Measurements from ENCODE around the gene RNASE2. TPM values are rescaled to one million over a fixed set of nuclear protein-coding genes. Genes with fewer than 3 reads are reported as not detected.
"Not testable (repeated sequence)": the region's sequence is repeated elsewhere in the genome, so short reads cannot be mapped to it uniquely, and the experiment has no call there.

RNASE2 gene
- total RNA-seq, 1 donor from 2014 or later: not detected

DNA sequence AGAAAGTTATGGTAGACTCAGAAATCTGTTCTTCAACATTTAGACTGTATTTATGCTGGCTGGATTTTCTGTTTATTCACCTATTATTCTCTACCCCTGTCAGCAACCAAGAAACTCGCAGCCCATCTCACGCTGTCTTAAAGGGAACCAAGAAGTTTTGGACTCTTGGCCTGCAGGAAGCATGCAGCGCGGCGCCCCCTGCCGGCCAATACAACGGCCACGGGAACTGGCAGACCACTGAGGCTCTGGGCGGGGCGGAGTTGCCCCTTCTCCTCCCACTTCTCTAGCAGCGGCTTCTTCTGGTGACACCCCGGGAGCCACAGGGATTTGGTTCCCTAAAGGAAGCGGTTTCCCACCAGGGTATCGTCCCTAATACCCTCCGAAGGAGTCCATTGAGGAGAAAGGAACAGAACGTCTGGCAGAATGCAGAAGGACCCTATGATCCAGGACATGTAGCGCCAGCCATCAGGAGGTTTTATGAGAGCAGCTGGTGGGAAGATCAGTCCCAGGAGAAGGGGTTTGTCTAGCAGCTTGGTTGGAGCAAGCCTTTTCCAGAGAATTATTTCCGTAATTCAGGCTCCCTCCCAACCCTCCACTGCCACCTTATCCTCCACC is 21.0 kb upstream of the RNASE2 start:
- H3K36me3 Mint-ChIP-seq (ENCODE audit: unreplicated experiment): no peaks in the 10 kb centered on the region
- no peaks in the 10 kb centered on the region for H3K9me3 Mint-ChIP-seq (ENCODE audit: unreplicated experiment)
- H3K27ac Mint-ChIP-seq (ENCODE audit: unreplicated experiment): no peak overlapping the region
- no peak overlapping the region for H3K4me3 Mint-ChIP-seq (ENCODE audit: unreplicated experiment)
- no peaks in the 10 kb centered on the region for H3K27me3 Mint-ChIP-seq (ENCODE audit: unreplicated experiment)
- DNase-seq: peak; percentile 62
- H3K4me1 Mint-ChIP-seq (ENCODE audit: low read depth, unreplicated experiment): peaks cover 10% of the 10 kb centered on the region
- TF ChIP-seq, protein P1, sequence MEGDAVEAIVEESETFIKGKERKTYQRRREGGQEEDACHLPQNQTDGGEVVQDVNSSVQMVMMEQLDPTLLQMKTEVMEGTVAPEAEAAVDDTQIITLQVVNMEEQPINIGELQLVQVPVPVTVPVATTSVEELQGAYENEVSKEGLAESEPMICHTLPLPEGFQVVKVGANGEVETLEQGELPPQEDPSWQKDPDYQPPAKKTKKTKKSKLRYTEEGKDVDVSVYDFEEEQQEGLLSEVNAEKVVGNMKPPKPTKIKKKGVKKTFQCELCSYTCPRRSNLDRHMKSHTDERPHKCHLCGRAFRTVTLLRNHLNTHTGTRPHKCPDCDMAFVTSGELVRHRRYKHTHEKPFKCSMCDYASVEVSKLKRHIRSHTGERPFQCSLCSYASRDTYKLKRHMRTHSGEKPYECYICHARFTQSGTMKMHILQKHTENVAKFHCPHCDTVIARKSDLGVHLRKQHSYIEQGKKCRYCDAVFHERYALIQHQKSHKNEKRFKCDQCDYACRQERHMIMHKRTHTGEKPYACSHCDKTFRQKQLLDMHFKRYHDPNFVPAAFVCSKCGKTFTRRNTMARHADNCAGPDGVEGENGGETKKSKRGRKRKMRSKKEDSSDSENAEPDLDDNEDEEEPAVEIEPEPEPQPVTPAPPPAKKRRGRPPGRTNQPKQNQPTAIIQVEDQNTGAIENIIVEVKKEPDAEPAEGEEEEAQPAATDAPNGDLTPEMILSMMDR (IDR thresholded peaks at IDR 0.05; ENCODE audit: partially characterized antibody, unreplicated experiment): peak; percentile 68

DNA sequence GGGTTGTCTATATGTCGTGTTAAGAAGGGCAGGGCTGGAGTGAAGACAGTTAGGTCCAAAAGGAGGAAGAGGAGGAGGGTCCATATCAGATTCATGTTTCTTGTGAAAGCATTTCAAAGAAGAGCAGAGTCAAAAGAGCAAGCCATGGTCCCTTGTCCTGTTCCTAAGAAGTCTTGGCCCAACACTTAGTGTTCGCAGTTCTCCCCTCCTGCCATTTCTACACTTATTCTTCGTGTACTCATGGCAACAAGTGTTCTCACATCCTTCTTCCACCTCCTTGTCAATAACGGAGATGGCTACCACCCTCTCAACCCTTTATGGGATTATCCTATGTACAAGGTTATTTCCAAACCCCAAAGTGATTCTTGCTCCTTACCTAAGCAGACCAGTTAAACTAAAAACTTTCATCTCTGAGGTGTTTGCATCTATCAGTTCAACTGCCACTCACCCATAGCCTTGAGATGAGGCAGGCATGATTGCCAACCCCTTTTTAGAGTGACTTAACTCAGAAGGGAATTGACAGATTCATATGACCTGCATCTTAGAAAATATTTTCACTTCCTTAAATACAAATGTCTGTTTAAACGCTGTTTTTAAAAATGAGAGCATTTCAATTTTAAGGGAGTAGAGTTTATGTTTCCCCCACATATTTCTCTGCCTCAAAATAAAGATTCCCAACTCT is 19.8 kb upstream of the RNASE2 start:
- DNase-seq: no peak
- Mint-ChIP-seq H3K9me3 (ENCODE audit: unreplicated experiment) (no peaks in the 10 kb centered on the region), H3K4me3 (ENCODE audit: unreplicated experiment) (no peak overlapping the region), H3K27ac (ENCODE audit: unreplicated experiment) (no peak overlapping the region), H3K4me1 (ENCODE audit: low read depth, unreplicated experiment) (peaks cover 6% of the 10 kb centered on the region), H3K27me3 (ENCODE audit: unreplicated experiment) (peaks cover under 1% of the 10 kb centered on the region), H3K36me3 (ENCODE audit: unreplicated experiment) (no peaks in the 10 kb centered on the region)
- TF ChIP-seq, protein P1 (IDR thresholded peaks at IDR 0.05; ENCODE audit: partially characterized antibody, unreplicated experiment): no peak

DNA sequence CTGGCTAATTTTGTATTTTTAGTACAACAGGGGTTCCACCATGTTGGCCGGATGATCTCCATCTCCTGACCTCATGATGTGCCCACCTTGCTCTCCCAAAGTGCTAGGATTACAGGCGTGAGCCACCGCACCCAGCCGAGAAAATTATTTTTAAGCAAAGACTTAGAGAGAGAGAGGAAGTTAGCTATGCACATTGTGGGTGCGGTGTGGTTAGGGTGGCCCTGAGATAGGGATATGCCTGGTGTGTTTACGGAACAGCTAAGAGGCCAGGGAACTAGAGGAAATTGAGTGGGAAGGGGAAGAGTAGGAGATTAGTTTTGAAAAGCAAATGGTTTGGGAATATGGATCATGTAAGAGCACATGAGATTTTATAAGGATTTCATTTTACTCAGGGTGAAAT is 10.1 kb upstream of the RNASE2 start:
- DNase-seq; H3K27me3 Mint-ChIP-seq (ENCODE audit: unreplicated experiment); H3K27ac Mint-ChIP-seq (ENCODE audit: unreplicated experiment); H3K36me3 Mint-ChIP-seq (ENCODE audit: unreplicated experiment); H3K4me3 Mint-ChIP-seq (ENCODE audit: unreplicated experiment); H3K4me1 Mint-ChIP-seq (ENCODE audit: low read depth, unreplicated experiment); H3K9me3 Mint-ChIP-seq (ENCODE audit: unreplicated experiment): not testable (repeated sequence)

DNA sequence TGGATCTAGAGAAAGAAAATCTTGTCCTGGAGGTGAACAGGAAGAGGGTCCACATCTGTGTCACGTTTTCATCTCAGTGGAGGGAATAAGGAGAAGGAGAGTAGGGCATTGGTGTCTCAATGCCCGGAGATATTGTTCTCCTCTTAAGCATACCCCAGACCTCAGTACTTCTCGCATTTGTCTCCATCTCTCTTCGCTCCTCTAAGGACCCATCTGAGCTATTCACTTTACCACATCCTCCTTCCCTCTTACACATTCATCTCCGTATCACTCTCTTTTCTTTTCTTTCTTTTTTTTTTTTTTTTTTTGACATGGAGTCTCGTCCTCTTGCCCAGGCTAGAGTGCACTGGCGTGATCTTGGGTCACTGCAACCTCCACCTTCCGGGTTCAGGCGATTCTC is 8.6 kb upstream of the RNASE2 start:
- not testable (repeated sequence) for H3K36me3 Mint-ChIP-seq (ENCODE audit: unreplicated experiment); H3K9me3 Mint-ChIP-seq (ENCODE audit: unreplicated experiment); DNase-seq; H3K27ac Mint-ChIP-seq (ENCODE audit: unreplicated experiment); H3K4me1 Mint-ChIP-seq (ENCODE audit: low read depth, unreplicated experiment); H3K4me3 Mint-ChIP-seq (ENCODE audit: unreplicated experiment); H3K27me3 Mint-ChIP-seq (ENCODE audit: unreplicated experiment)

DNA sequence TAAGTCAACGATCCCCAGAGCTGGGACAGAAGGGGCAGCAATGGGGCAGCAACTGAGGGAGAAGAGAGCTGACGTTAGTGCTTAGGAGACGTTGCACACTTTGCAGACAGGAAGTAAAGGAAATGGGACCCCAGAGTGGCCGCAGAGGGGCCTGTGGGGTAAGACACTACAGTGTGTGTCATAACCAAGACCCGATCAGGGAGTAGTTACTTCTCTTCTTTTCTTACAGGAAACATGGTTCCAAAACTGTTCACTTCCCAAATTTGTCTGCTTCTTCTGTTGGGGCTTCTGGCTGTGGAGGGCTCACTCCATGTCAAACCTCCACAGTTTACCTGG is 219 bp downstream of the RNASE2 start:
- not testable (repeated sequence) for H3K4me3 Mint-ChIP-seq (ENCODE audit: unreplicated experiment); DNase-seq; H3K27me3 Mint-ChIP-seq (ENCODE audit: unreplicated experiment); H3K27ac Mint-ChIP-seq (ENCODE audit: unreplicated experiment); H3K36me3 Mint-ChIP-seq (ENCODE audit: unreplicated experiment); H3K9me3 Mint-ChIP-seq (ENCODE audit: unreplicated experiment); H3K4me1 Mint-ChIP-seq (ENCODE audit: low read depth, unreplicated experiment)

DNA sequence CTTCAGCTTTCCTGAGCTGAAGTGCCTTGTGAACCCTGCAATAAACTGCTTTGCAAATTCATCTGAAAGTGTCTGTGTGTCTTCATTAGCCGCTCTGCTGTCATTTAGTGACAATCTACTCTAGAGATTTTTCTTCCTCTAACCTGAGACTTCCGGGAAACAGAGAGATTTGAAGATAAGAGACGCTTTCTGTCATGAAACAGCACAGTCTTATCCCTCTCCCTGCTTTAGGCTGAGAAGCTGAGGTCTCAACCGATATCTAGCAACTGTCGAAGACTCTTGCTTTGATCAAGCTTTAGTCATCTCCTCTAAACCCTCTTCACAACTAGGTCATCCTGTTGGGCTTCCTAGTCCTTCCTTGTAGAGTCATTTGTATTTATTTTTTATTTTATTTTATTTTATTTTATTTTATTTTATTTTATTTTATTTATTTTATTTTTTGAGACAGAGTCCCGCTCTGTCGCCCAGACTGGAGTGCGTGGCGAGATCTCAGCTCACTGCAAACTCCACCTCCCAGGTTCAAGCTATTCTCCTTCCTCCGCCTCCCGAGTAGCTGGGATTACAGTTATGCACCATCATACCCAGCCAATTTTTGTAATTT is 1.2 kb downstream of the RNASE2 start:
- no peak overlapping the region for H3K27ac Mint-ChIP-seq (ENCODE audit: unreplicated experiment)
- TF ChIP-seq, protein P1 (IDR thresholded peaks at IDR 0.05; ENCODE audit: partially characterized antibody, unreplicated experiment): no peak
- DNase-seq: no peak
- H3K9me3 Mint-ChIP-seq (ENCODE audit: unreplicated experiment): no peaks in the 10 kb centered on the region
- peaks cover 2% of the 10 kb centered on the region for H3K4me1 Mint-ChIP-seq (ENCODE audit: low read depth, unreplicated experiment)
- H3K4me3 Mint-ChIP-seq (ENCODE audit: unreplicated experiment): no peak overlapping the region
- no peaks in the 10 kb centered on the region for H3K36me3 Mint-ChIP-seq (ENCODE audit: unreplicated experiment)
- peaks cover 1% of the 10 kb centered on the region for H3K27me3 Mint-ChIP-seq (ENCODE audit: unreplicated experiment)

DNA sequence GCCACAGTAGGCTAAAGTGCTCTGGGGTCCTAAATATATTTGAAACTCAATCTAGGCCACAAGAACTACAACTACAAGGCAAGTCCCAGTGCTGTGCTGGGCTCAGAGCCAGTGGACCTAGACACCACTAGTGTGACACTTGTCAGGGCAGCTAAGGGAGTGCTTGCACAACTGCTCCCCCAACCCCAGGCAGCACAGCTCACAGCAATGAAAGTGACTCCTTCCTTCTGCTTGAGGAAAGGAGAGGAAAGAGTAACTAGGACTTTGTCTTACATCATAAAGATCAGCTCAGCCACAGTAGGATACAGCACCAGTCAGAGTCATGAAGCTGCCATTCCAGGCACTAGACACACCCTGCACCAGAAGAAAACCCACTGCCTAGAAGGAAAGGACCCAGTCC is 3.7 kb downstream of the RNASE2 start:
- H3K36me3 Mint-ChIP-seq (ENCODE audit: unreplicated experiment); H3K27ac Mint-ChIP-seq (ENCODE audit: unreplicated experiment); H3K27me3 Mint-ChIP-seq (ENCODE audit: unreplicated experiment); H3K4me3 Mint-ChIP-seq (ENCODE audit: unreplicated experiment); H3K9me3 Mint-ChIP-seq (ENCODE audit: unreplicated experiment); H3K4me1 Mint-ChIP-seq (ENCODE audit: low read depth, unreplicated experiment); DNase-seq: not testable (repeated sequence)
